Prostate gland (tissue), 2 donors: Measurements from ENCODE around the gene CADPS.

Experiments
- POLR2AphosphoS5 ChIP-seq: sonication (generic); formaldehyde crosslinking; IDR thresholded peaks from one replicate; pipeline ENCODE4 v1.6.1; 2017; ENCODE audit warnings: antibody characterized with exemption
- TF ChIP-seq, protein P1 (sequence below), 4 experiments: fragments of 200-600 bp in 2 of 4; fragments of 450-650 bp in 2 of 4; sonication (generic) in 2 of 4; IDR thresholded peaks; 1 replicate in 3 of 4; 2 replicates in 1 of 4; pipeline ENCODE4 v1.5.1; 2016 to 2019; ENCODE audit warnings: antibody characterized with exemption in 4 of 4, mild to moderate bottlenecking in 2 of 4, moderate library complexity in 2 of 4

DNA sequence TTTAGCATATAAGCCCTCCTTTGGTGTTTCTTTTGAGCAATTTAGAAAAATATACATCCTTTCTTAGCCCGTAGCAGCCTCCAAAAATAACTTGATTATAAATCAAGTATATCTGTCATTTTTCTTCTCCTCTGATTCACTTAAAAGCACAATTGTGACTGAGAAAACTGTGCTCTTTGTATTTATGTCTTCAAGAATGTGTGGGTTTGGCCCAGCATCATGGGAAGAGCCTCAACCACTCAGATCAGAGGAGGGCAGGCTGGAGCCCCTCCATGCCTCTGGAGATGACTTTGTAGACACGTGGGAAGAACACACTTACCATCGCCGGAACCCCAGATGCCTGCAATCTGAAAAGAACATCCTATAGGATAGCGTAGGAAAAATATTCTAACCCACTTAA, 378.1 kb downstream of the CADPS start:
- TF ChIP-seq, protein P1, sequence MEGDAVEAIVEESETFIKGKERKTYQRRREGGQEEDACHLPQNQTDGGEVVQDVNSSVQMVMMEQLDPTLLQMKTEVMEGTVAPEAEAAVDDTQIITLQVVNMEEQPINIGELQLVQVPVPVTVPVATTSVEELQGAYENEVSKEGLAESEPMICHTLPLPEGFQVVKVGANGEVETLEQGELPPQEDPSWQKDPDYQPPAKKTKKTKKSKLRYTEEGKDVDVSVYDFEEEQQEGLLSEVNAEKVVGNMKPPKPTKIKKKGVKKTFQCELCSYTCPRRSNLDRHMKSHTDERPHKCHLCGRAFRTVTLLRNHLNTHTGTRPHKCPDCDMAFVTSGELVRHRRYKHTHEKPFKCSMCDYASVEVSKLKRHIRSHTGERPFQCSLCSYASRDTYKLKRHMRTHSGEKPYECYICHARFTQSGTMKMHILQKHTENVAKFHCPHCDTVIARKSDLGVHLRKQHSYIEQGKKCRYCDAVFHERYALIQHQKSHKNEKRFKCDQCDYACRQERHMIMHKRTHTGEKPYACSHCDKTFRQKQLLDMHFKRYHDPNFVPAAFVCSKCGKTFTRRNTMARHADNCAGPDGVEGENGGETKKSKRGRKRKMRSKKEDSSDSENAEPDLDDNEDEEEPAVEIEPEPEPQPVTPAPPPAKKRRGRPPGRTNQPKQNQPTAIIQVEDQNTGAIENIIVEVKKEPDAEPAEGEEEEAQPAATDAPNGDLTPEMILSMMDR (IDR thresholded peaks at IDR 0.05): no peak
- no peak for TF ChIP-seq POLR2AphosphoS5
